GM12873 (cell line): Measurements from ENCODE around the gene GTF2H3.

Source experiments
- TF ChIP-seq, protein P1 (sequence below): IDR thresholded peaks from 2 replicates; pipeline ENCODE4 v1.5.1; 2012; ENCODE audit warnings: low read depth, mild to moderate bottlenecking, moderate library complexity, low read length, control low read depth; ENCODE audit not compliant: insufficient read depth; ENCODE audit errors: missing control alignments

Gene GTF2H3

DNA sequence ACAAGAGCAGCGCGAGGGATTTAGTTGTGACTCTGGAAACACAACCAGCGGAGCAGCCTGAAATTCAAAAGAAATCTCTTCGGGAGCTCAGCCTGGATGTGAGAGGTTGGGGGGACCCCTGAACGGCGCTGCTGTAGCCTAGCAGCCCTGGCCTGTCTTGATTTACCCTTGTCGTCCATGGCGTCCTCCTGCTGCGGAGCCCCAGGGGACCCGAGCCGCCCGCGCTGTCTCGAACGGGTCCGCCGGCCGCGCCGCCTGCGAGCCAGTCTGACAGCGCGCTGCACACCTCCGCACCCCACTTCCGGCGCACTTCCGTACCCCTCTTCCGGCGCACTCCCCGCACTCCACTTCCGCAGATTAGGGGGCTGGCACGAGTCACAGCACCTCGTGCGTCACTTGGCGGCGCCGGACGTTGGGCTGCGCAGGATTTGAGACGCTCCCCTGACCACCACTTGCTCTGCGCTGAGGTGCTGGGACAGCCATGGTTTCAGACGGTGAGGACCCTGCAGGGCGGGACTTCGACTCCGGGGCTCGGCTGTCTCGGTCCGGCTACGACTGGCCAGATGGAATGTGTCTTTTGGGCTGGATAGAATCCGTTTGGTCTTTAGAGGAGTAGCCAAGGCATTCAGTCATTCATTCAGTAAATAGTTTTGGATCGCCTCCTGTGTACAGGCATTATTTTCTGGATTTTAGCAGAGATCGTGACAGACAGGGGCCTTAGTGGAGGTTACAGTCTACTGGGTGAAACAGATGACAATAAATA, at the start of gene GTF2H3, which contains the start of gene EIF2B1:
TSS of gene GTF2H3 (plus strand) at position 451 of the 763 bp plus-strand sequence. CDS start at position 482, 31 bp downstream.
TSS of gene EIF2B1 (minus strand) at position 308 of the 763 bp plus-strand sequence. CDS start at position 179, 129 bp downstream.
- TF ChIP-seq, protein P1, sequence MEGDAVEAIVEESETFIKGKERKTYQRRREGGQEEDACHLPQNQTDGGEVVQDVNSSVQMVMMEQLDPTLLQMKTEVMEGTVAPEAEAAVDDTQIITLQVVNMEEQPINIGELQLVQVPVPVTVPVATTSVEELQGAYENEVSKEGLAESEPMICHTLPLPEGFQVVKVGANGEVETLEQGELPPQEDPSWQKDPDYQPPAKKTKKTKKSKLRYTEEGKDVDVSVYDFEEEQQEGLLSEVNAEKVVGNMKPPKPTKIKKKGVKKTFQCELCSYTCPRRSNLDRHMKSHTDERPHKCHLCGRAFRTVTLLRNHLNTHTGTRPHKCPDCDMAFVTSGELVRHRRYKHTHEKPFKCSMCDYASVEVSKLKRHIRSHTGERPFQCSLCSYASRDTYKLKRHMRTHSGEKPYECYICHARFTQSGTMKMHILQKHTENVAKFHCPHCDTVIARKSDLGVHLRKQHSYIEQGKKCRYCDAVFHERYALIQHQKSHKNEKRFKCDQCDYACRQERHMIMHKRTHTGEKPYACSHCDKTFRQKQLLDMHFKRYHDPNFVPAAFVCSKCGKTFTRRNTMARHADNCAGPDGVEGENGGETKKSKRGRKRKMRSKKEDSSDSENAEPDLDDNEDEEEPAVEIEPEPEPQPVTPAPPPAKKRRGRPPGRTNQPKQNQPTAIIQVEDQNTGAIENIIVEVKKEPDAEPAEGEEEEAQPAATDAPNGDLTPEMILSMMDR = no peak

DNA sequence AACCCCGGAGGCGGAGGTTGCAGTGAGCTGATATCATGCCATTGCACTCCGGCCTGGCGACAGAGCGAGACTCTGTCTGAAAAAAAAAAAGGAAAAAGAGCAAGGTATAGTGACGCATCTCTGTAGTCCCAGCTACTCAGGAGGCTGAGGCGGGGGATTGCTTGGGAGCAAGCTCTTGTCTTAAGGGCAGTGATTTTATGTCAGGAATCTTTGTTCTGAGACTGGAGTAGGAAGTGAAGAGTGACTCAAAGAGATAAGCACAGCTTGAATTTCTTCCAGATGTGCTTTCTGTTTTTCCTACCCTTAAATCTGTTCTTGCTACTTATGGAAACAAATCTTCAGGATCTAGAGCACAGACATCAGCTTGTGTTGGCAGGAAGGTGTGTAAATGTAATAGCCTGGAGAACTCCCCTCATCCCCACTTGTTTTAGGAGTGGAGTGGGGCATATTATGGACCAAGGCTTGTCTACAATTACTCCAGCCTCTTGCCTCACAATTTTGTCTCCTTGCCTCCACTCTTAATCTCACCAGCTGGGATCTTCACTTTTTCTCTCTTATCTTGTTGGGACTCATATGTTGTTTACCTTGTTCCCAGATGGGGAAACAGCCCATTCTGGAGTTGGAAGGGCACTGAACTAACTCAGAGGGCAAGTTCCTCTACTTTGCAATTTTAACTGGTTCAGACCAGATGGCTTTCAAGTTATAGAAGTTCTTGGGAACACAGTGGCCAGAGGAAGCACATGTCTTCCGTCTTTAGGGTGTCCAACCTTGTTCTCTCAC, 41.7 kb upstream of the GTF2H3 start:
- TF ChIP-seq, protein P1 = no peak

DNA sequence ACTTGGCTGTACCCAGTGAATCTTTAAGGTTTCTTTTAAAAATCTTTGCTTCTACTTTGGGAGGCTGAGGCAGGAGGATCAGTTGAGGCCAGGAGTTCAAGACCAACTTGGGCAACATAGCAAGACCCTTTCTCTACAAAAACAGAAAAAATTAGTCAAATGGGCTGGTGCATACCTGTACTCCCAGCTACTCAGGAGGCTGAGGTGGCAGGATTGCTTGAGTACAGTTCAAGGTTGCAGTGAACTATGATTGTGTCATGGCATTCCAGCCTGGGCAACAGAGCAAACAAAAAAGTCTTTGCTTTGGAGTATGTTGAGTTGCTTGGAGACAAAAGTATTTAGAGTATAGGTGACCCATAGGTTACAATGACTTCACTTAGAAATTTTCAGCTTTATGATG, 37.9 kb upstream of the GTF2H3 start:
- TF ChIP-seq, protein P1 = no peak

DNA sequence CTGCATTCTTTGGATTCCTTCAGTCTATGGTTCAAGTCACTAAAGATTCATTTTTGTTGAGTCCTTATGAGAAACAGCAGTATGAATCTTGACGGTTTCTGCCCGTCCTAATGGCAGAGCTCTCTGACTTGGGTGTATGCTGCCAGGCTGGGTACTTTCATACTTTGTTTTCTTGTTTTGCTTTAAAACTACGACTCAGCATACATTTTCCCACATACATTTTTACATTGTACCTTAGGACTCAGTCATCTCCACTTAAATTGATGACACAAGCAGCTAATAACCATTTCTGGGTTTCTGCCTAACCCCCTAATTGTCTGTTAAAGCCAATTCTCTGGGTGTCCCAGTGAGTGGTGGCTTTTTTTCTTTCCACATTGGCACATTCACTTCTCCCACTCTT, 36.5 kb upstream of the GTF2H3 start:
- TF ChIP-seq, protein P1 = no peak

DNA sequence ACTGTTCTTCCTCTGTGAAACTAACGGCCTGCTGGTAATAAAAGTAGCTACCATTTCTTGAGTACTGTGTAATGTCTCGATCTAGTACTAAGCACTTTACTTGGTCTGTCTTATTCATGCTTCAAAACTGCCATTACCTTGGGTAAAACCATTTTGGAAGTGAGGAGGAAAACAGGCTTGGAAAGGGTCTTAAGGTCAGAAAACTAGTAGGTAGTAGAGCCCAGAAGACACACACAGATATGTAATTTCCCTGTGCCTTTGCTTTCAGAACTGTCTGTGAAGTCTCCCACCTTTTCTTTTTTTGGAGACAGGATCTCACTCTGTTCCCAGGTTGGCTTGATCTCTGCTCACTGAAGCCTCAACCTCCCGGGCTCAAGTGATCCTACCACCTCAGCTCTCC, 35.1 kb upstream of the GTF2H3 start:
- TF ChIP-seq, protein P1 = no peak

DNA sequence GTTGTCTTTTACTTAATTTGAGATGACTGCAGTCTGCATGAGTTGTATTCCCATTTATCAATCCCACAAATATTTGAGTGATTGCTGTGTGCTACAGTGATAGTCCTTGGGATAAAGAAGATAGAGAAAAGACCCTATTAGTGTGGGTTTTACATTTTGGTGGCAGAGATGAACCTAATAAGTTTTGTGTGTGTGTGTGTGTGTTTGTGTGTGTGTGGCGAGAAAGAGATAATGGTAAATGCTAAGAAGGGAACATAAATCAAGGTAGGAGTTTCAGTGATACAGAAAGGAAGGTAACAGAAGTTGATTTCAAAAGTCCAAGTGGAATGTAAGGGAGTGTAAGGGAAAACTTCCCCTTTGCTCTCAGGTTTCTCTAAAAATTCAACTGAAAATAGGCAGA, 34.3 kb upstream of the GTF2H3 start:
- TF ChIP-seq, protein P1 = no peak

DNA sequence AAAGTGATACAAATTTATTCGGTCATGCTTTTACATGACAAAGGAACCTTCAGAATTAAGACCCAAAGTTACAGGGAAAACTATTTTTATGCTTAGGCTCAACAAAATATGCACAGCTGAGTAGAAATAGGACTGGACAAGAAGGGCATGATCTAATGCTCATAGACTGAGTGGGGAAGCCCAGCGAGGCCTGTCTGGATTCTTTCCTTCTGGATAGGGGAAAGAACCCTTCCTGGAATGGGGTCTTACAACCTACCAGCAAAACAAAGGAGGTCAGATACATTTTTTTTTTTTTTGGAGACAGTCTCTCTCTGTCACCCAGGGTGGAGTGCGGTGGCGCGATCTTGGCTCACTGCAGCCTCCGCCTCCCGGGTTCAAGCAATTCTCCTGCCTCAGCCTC, 33.9 kb upstream of the GTF2H3 start:
- TF ChIP-seq, protein P1 = no peak
